HG02885 (cell line): ENCODE results near the gene TPM2.

Experiments
- ATAC-seq: cut with Tn5 transposase; IDR thresholded peaks from one replicate; pipeline ENCODE4 v1.9.1; 2021; ENCODE audit warnings: mild to moderate bottlenecking; ENCODE audit not compliant: unreplicated experiment, poor library complexity

The TPM2 gene

DNA sequence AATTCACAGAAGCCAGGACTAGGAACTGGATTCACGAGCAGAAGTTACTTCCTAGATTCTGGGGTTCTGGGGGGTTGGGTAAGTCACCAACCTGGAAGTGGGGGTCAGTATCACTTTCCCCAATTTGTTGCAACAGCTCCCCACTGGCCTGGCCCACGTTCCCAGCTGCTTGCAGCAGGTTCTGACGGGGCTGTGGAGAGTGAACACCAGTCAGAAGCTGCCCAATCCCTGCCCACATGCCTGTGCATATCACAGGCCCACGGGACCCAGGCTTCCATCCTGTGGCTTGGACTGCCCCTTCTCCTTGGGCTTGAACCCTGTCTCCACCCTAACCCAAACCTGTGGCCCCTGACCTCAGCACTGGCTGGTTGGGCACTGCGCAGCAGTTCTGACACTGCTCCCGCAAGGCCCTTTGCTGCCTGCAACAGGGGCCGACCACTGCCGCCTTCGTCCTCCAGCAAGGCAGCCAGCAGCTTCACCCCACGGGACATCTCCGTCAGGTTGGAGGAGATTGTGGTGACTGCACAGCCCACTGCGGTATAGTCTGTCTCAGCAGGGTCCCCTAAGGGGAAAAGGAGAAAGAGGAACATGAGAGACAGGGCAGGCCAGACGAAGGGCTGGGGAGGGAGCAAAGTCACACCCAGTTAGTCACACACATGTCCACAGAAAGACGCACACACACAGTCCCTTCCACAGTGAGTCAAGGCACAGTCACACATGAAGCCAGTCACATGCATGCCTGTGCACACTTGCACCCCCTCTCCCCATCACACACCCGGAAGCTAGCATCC is 29.2 kb upstream of the TPM2 start:
- no peak for ATAC-seq

DNA sequence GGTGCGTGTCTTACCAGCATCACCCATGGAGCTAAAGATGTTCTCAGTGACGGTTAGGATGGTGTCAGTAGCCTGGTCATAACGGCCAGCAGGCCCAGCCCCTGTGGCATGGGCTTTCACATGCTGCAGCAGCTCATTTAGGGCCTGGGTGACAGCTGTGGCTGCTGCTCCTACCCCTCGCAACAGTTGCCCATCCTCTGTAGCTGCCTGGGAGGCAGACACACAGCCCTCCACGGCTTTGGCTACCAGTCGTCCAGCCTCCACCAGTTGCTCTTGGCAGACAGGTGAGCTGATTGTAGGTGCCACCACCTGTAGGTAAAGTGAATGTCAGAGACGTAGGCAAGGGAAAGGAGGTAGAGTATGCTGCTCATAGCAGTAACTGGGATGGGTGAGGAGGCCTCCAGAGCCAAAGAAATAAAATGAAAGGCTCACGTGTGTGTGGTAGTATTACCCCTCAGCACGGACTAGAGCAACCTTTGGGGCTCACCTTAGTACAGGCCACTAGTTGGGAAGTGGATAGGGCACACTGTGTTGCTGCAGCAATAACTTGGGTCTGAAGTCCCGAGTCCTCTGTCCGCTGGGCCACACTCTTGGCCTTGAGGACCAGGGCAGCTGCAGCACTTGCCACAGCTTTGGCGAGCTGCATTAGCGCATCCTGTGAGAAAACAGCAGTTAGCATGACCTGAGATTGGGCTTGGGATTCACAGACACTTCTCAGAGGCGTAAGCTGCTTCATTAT is 27.6 kb upstream of the TPM2 start:
- ATAC-seq, result no peak

DNA sequence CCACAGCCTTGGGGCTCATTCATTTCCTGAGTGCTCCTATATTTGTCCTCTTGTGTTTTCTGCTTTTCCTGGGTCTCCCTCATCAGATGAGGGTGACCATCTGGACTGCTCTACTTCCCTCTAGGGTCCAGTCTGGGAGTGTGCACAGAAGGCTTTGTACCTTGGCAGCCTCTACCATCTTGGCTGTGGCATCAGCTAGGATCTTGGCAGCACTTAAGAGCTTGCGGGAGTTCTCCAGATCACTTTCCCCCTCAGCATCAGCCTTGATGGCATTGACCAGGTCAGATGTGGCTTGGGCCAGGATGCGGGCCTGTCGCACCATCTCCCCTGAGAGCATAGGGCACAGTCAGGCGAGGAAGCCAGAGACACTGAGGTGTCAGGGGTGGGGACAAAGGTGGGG is 26.5 kb upstream of the TPM2 start:
- ATAC-seq, result no peak

DNA sequence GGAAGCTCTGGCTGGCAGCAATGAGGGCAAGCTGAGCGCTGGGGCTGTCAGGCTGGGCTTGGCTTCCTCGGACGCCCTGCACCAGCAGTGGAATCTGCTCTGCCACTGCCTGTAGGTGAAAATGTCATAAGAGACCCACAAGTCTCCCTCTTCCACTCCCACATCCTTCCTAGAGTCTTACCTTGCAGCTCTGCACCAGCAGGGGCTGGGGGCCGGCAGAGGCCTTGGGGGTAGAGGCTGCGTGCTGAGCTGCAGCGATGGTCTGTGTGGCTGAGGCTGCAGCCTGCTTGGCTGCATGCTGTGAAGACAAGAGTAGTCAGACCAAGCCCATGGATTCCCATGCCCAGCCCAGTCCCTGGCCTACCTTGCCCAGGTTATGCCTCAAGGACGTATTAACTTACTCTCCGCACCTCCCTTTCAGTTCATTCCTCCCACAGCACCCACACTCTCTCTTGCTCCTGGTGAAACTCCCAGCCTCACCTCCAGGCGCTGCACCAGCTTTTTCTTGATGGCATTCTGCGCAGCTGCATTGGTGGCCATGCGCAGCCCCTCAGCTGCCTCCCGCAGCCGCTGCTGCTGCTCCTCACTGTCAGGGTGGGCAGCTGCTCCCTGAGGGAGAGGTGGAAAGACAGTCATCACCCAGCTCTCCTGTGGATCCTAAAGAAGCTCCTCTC is 25.0 kb upstream of the TPM2 start:
- no peak for ATAC-seq

DNA sequence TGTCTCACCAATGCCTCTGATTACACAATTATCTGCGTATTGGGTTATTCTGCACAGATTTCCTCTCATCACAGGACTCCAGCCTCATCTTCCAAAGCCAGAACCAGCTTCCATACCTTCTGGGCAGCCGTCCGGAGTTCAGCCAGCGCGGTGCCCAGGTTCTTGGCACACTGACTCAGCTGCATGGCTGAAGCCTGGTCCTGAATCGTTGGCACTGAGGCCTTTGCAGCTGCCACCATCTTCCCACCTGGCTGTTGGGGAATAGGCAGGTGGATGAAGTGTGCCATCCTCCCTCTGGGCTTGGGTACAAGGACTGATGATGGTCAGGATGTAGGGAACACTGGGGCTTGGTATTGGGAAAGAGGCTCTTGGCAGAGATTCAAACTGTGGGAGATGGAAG is 24.4 kb upstream of the TPM2 start:
- no peak for ATAC-seq

DNA sequence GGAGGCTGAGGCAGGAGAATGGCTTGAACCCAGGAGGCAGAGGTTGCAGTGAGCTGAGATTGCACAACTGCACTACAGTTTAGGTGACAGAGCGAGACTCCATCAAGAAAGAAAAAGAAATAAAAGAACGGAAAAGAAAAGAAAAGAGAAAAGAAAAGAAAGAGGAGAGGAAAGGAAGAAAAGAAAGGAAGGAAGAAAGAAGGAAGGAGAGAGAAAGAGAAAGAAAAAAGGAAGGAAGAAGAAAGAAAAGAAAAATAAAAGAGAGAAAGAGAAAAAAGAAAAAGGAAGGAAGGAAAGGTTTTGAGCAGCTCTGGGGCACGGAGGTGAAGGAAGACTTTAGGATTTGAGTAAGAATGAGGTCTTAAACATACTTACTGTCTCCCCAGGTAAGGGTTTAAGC is 23.9 kb upstream of the TPM2 start:
- no peak for ATAC-seq

DNA sequence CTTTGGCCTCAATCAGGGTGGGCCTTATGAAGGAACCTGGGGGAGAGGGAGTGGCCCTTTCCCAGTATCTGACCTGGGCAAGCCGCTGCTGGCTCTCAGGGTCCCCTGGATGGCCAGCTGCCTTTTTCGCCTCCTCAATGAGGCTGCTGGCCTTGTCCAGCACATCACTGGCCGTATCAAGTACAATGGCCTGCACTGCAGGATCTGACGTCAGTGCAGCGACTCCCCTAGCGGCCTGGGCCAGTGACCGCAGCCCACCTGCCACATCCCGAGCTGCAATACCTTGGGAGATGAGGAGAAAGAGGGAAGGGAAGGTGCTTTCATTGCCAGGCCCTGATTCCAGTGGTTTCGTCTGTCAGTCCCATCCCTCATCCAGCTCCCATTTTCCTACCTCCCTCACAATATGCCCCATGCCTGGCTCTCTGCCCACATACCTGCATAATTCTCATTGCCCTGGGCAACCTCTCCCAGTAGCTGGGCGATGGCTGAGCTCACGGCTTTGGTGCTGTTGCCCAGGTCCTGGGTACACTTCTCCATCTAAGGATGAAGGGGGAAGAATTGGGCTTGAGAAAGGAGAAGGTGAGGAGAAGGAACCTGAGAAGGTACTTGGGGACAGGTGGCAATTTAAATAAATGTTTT is 23.2 kb upstream of the TPM2 start:
- no peak for ATAC-seq

DNA sequence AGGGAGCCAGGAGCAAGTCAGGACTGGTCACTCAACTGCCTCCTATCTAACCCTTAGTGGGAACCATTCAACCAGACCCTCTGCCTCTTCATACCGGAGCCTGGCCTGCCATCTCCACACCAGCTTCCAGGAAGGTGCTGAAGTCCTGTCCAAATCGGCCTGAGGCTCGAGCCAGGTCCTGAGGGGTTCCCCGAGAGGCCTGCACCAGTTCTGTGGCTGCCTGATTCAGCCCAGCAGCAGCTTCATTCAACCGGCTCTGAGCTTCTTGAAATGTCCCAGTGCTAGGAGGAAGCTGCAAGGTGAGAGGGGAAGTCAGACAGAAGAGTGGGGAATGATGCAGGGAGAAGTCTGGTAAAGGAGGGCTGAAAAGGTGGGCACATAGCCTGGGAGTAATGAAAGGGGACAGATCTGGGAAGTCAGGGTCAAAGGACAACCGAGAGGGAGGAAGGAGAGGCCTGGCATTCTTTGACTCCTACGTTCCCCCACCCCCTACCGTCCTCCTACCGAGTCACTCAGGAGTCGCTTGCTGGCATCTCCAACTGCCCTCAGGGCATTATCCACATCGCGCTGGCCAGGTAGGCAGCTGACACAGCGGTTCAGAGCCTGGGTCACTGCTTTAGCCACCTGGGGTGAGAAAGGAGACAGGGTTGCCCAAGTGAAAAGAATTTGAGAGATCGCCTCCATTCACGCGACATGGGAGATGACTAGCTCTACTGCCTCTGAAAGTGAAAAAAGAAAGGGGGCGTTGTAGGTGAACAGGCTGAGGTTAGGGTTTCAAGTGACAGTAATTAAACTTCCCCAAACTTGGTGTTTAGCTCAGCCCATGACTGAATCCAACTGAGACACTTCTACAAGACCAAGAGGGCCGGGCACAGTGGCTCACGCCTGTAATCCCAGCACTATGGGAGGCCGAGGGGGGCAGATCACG is 22.0 kb upstream of the TPM2 start:
- ATAC-seq, result no peak

DNA sequence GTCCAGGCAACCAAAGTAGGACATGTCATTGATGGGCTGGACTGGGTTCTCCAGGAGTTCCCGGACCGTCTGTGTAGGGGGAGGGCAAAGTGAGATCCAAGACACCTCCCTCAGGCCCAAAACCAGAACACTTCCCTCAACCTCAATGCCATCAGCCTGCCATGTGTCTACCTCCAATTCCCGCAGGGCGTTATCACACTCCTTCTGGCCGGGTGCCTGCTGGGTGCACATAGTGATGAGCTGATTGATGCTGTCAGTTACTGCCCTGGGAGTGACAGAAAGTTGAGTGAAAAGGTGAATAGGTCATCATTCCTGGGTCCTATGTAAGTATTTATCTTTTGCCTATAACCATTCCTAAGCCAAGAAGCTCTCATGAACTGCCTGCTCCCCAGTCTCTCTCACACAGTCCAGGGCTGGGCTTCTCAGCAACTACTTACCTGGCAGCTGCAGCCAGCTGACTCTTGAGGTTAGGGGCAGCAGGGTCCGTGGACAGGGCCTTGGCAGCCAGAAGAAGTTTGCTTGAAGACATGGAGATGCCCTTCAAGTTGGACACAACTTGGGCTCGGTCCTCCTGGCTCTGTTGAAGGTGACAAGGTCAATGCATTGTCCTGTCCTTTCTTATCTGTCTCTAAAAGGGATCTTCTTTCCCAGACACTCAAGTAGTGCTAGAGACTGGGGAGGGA is 21.2 kb upstream of the TPM2 start:
- ATAC-seq, result no peak

DNA sequence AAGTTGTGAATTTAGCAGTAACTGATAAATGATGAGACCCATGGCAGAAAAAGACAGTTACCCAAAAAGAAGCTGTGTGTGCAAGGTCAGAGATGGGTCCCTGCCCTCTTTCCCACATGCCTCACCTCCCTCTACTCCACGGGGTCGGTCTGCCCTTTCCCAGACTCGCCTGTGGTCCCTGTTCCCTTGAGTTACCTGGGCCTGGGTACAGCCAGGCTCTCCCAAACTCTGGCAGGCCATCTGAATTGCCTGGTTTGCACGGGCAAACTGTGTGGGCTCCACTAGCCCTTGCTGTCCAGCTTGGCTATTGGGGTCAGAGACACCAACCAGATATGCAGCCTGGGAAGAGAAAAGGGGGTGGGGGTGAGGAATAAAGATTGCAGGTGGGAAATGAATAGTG is 18.4 kb upstream of the TPM2 start:
- ATAC-seq, result no peak

DNA sequence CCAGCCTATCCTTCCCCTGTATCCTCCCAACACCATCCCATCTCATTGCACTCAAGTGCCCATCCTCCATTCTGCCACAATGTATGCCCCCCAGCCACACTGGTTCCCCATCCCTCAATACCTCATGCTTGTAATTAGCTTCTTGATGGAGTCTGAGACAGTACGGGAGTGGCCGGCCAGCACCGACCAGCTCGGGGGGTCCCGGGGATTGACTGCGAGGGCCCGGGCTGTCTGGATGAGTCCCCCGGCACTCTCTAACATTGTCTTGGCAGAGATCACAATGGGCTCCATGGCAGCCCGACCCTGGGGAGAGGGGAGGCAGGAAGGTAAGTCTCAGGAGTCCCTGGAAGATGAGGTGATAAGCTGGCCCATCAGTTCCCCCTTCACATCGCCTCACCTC is 17.2 kb upstream of the TPM2 start:
- ATAC-seq, result no peak

DNA sequence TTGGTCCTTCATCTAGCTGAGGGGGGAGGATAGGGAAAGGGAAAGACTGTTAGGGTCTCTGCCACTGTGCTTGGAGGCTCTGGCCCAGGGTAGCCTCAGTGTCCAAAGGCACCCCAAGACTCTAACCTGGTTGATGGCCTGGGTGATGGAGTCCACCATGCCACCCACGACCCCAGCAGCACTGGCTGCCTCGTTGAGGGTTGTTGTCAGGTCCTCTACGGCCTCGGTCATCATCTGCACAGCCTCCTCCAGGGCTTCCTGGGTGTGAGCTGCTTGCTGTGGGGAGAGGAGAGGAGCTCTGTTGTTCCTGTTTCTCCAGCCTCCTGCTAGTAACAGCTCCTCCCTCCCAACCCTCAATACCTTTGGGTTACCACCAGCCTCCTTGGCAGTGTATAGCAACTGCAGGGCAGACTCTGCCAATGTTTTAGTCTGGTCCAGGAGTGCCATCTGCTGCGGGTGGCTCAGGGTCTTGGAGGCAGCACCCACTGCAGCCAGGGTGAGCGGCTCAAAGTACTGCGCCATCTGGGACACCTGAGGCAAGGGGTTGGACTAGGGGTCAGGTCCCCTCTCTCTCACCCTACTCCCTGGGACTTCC is 16.2 kb upstream of the TPM2 start:
- ATAC-seq, result no peak

DNA sequence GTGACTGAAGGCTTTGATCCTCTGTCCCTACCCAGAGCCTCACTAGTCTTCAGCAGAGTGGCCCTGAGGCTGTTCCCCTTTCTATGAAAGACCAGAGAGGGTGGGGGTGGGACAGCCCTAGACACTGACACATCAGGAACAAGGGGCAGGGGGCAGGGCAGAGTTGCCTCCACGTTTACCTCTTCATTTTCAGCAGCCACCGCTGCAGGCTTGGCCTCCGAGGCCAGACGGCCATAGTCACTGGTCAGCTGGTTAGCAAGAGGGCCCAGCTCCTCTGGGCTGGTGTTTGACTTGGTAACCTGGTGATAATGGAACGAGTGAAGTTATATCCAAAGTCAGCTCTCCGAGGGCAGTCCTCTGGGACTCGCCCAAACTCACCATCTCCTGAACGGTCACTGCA is 15.6 kb upstream of the TPM2 start:
- ATAC-seq, result no peak

DNA sequence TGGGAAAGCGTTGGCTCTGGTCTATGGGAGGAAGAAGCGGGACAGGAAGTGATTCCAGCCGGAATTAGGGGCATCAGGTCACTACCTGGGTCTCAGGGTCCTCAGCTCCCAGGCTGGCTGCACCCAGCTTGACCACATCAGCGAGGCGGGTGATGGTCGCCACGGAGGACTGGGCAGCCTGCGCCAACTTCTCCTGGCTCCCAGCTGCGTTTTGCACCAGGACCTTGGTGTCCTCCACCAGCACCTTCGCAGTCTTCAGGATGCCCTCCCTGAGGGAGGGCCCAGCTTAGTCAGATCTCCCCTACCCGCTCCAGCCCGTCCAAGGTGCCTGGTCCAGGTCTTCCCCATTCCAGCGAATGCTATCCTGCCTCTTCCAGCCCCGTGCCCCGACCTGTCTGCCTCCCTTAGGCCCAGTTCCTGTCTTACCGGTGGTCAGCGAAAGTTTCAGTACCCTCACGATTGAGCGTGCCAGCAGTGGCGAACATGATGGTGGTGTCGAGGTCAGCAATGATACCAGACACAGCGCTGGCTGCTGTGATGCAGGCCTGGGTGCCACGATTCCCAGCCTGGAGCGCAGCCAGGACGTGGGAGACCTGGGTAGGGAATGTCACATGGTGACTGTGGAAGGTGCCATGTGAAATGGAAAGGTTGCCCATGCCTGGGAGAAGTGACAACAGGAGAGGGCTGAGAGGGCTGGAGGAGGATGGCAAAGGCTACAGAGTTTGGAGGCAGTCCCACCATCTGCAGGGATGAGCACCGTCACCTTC is 14.4 kb upstream of the TPM2 start:
- no peak for ATAC-seq

DNA sequence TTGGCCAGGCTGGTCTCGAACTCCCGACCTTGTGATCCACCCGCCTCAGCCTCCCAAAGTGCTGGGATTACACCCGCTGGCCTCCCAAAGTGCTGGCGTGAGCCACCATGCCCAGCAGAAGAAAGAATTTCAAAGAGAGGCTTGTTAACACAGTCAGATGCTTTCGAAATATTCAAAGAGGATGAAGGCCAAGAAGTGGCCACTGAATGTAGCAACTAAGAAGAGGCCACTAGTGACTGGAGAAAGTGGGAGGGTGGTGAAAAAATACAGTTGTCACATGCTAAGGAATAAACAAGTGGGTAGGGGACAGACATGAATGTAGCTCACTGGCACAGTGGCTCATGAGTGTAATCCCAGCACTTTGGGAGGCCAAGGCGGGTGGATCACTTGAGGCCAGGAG is 13.0 kb upstream of the TPM2 start:
- no peak for ATAC-seq

DNA sequence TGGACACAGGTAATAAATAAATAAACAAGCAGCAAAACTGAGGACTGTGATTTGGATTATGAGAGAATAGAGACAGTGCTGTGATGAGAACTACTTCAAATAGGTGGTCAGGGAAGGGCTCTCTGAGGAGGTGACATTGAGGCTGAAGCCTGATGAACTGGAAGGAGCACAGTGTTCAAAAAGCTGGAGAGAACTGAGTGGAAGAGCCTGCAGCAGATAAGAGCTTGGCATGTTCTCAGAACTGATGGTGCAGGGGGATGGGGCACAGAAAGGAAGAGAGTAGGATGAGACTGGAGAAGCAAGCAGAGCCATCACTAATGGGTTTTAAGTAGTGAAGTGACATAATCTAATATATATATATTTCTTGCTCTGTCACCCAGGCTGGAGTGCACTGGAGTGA is 11.2 kb upstream of the TPM2 start:
- no peak for ATAC-seq

DNA sequence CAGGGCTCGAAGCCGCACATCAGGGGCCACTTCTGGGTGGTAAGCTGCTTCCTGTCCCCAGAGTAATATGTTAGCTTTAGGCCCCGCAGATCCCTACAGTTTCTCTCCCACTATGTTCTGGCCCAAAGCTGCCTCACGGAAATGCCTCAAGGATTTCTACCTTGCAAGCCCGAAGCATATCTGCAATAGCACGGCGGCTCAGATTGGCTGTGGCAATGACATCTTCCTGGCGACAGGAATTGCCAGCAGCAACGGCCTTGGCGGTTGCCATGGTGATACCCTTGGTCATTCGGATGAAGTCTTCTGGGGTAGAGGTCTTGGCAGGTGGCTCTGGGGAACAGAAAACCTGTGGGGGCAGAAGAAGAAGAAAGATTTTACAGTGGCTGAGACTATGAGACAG is 10.3 kb upstream of the TPM2 start:
- ATAC-seq, result no peak

DNA sequence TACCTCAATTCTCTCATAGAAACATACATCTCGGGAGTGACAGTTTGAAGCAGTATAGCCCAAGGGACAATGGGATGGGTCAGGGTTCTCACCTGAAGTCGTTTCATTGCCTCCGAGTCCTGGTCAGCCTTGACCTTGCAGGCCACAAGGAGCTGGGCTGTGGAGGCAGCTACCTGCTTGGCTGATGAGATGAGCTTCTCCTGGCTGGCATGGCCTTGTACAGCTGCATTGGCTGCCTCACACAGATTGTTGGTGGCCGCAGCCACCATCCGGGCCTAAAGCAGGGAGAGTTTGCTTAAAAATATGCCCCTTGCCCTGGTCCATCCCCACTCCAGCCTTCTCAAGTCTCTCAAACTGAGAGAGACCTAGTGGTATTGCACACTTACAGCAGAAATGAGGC is 8.5 kb upstream of the TPM2 start:
- no peak for ATAC-seq
